GM19025 (cell line): Measurements from ENCODE around the gene FGFR2.

Experiments used
- ATAC-seq: cut with Tn5 transposase; IDR thresholded peaks from one replicate; pipeline ENCODE4 v1.9.1; 2021; ENCODE audit warnings: mild to moderate bottlenecking, low read depth, moderate library complexity; ENCODE audit not compliant: unreplicated experiment

The FGFR2 gene

DNA sequence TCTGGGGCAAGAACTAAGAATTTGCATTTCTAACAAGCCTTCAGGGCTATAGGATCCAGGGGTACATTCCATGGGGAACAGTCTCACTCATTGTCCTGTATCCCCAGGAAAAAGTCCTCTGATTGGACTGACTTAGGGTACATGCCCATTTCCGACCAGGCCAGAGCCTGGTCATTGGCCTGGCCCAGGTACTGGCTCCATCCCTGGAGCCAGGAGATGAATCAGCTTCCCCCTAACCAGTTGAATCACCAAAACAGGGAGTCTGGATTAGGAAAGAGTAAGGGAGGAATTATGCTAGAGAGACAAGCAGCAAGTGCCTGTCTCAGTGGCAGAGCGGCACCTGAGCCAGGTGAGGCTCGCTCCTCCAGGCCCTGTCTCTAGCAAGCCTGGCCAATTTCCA is 137.5 kb downstream of the FGFR2 start:
- ATAC-seq: no peak

GRCh38 chr10:121459622-121460453 is 138.4 kb downstream of the FGFR2 start:
- ATAC-seq: no peak

- no peak for ATAC-seq
Observed at GRCh38 chr10:121459279-121459621, 139.0 kb downstream of the FGFR2 start.

- no peak for ATAC-seq
Observed at GRCh38 chr10:121457729-121458128, 140.5 kb downstream of the FGFR2 start.

- no peak for ATAC-seq
Observed at GRCh38 chr10:121455377-121455776, 142.9 kb downstream of the FGFR2 start.

GRCh38 chr10:121454781-121455180 is 143.5 kb downstream of the FGFR2 start:
- no peak for ATAC-seq

DNA sequence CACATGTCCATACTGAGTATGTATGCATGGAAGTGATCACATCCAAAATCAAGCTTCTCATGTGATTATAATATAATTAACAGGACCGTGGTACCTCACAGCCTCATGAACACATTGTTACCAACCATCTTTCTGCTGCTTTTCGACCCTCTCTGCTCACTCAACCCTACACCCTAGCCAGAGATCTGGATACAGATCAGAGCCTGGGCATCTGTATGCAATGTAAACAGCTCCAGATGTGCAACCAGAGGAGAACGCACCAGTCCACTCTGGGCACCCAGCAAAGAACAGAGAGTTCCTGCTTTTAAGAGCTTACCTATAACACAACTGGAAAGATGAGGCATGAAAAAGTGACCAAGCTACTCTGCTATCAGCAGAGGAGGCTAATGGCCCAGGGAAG is 145.1 kb downstream of the FGFR2 start:
- ATAC-seq: no peak

- no peak for ATAC-seq
Observed at GRCh38 chr10:121452581-121452980, 145.7 kb downstream of the FGFR2 start.

GRCh38 chr10:121450247-121450646 is 148.0 kb downstream of the FGFR2 start:
- ATAC-seq: no peak

DNA sequence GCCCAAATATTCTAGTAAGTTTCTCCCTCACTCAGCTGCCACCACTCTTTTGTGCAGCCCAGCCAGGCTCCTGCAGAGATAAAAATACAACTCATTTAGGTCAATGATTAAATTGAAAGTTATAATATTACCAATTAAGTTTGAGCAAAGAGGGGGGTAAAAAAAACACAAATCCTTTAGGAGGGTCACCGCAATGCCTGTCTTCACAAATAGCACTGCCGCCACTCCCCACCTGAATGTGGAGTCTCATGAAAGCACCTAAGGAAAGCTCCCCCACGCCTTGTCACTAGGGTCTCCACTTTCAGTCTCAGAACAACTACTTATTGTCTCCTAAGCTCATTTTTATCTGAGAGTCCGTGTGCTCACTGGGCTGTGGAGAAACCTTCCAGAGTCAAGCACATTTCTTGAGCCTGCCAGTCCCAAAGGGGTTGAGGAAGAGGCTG is 148.7 kb downstream of the FGFR2 start:
- peak; percentile 35 for ATAC-seq

DNA sequence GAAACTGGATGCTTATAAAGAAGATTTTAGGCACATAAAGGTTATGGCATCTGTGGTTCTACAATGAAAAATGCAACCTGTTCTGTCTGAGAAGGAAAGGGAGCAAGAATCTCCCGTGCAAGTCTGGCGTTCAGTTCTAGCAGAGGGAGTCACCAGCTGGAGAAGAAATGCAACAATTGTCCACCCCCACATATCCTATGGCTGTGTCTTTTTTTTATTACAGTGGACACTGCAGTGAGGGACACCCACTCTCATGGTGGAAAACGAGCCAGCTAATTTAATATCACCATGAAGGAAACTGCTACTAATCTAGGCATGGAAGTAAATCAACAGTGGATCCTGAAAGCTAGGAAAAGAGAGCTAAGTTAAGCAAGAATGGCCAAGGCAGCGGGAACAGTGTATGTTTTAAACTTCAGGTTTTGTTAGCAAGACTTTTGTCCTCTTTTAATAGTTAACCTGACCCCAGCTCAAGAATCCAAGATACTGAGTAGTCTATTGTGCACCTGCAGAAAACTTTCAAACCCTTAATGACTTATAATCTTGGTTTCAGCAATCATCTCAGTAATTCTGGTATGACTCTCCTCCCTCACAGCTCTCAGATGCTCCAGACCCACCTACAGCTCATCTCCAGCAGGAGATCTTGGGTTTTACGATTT is 149.3 kb downstream of the FGFR2 start:
- ATAC-seq: peak; percentile 96

DNA sequence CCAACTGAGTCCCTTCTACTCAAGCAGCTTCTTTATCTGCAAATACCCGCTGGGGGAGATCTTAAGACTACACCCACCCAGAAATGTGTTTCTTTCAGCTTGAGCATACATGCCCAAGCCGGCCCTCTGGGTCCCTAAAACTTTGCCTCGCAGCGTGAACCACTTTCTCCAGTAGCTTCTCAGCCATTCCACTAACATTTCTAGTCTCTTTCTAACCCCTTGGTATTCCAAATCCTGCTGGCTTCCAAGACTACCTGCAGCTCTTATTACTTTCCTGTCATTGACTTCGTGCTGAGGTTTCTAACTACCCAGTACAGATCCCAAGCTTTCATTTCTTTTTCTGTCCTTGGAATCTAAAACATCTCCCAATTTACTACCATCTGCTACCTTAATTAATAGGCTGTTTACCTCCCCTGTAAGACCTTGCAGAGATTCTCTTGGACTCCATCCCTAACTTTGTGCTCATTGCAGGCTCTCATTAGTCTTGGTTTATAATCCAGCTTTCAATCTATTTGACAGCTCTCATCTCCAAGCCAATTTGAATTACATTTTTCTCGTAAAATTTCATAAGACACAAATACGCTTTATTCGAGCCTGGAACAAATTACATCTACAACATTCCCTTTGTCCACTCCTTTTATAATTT is 153.6 kb downstream of the FGFR2 start:
- ATAC-seq: no peak

- ATAC-seq: no peak
Observed at GRCh38 chr10:121442086-121442935, 155.9 kb downstream of the FGFR2 start.

GRCh38 chr10:121440461-121440860 is 157.8 kb downstream of the FGFR2 start:
- ATAC-seq: no peak

DNA sequence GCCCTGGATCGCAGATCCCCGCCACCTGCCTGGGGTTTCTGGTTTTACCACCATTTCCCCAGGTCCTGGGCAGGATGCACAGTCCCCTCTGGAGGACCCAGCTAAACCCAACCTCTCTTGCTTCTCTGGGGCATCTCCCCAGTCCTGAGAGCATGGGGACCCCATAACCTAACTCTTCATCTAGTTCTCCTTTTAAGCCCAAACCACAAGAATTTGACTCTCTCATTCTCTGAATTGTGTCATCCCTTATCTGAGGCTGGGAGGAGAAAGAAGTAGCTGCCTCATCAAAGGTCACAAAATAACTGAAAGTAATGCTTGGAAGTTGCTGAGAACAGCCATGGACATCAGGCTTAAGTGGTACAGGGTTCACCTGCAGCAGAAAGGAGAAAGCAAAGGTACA is 159.9 kb downstream of the FGFR2 start:
- no peak for ATAC-seq

- no peak for ATAC-seq
Observed at GRCh38 chr10:121437596-121437995, 160.6 kb downstream of the FGFR2 start.

DNA sequence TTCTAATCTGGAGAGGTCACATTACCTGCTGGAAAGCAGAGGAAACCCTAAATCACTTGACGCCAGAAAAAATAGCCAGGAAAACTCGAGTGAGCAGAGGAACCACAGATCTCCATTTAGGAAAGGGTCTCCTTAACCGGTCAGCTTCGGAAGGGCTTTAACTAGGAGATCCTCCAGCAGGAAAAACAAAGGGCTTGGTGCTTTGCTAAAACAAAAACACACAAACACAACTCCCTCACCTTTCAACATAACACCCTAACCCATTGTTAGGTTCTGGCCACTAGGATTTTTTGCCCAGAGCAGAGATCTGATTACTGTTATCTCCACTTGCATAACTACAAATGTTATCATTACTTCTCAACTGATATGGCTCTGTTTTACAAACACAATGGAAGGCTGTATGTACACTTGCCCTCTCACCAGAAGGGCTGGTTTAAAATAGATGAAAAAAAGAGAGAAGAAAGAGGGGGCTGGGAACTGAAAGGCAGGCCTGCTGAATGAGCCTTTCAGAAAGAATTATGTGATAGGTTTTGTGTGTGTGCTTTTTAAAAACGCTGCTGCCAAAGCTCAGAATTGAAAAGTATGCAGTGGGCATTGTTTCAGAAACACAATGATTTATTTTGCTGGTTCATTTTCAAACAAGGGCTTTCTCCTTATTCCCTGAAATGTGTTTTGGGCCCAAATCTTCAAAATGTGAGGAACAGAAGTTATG is 161.5 kb downstream of the FGFR2 start:
- ATAC-seq: no peak

DNA sequence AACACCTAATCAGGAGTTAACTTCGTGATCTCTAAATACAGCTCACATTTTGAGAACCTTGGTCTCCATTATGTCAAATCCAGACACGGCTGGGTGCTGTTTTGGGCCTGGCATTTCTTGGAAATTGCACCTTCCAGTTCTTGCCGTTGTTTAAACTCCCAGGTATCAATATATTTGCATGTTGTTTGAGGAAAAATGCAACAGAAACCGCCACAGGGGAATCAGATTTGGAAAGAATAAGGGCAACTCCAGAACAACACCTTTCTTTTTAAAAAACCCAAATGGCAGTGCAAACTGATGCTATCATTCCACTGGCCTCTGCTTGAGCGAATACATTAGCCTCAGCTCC is 162.0 kb downstream of the FGFR2 start:
- ATAC-seq: no peak

DNA sequence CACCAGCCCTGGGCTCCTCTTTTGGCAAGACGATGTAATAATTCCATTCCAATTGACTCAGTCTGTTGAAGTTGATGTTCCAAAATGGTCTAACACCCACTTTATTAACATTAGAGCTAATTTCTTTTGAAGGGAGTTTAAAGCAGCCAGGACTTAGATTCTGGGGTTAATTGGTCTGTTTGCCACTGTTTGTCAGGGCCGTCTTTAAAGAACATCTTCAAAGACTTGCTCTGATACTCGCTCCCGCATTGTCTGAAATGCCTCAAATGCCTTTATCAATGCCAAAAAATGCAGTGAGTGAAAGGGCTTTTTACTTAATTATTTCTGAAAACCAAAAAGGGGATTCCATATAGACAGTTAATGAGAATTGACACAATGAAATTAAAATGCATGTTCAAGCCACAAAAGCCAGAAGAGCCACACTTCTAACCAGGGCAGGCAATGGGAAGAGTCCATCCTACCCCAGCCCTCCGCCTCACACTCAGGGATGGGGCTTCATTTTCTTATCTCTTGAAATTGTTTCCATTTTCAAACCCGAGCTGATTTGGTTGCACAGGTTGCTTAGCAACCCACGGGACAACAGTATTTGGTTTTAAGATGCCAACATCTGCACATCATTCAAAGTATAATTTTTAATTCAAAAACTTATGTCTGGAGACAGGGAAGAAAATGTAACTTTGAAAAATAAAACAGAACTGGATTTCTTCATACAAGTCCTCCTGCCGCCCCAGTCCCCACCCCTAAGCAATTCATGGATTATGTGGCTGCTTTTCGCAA is 163.0 kb downstream of the FGFR2 start:
- no peak for ATAC-seq
